H1 (cell line): Measurements from ENCODE around the gene MXI1. TPM values are rescaled to one million over a fixed set of nuclear protein-coding genes. Genes with fewer than 3 reads are reported as not detected.

Experiments
- CTCF ChIA-PET: fragments of 300-600 bp; sonication (Branson Sonifier 250); formaldehyde crosslinking; loops from one replicate; lab custom pipeline; 2021; ENCODE audit not compliant: partially characterized antibody; lab: Charles Lee
- POLR2A ChIA-PET: fragments of 300-600 bp; sonication (Branson Sonifier 250); formaldehyde crosslinking; loops from one replicate; lab custom pipeline; 2021; ENCODE audit warnings: inconsistent platforms; ENCODE audit not compliant: partially characterized antibody; lab: Charles Lee
- DNase-seq, 2 experiments: peaks; one replicate each; pipeline versions ENCODE4 v3.0.0 to v3.0.0-alpha.2; 2010 to 2022; ENCODE audit warnings: low spot score in 2 of 2, low read depth in 1 of 2, mixed read lengths in 1 of 2
- FAIRE-seq: peaks from 2 replicates; lab custom pipeline; 2011; peaks lifted over from hg19 to GRCh38; lab: Jason Lieb, UNC
- H2AFZ ChIP-seq: 2 replicates; pipeline ENCODE4 v1.8.1; 2012; ENCODE audit warnings: low read length, inconsistent platforms
- H2AK5ac ChIP-seq: 2 replicates; pipeline ENCODE4 v1.6.1; 2013; ENCODE audit warnings: low read depth, low read length
- H2BK120ac ChIP-seq: replicated peaks from 2 replicates; pipeline ENCODE3; 2013; ENCODE audit warnings: low read depth, low read length, inconsistent platforms
- H2BK12ac ChIP-seq: 2 replicates; pipeline ENCODE4 v1.6.1; 2013; ENCODE audit warnings: low read depth, low read length
- H2BK15ac ChIP-seq: 2 replicates; pipeline ENCODE4 v1.6.1; 2013; ENCODE audit warnings: low read length
- H2BK20ac ChIP-seq: 2 replicates; pipeline ENCODE4 v1.6.1; 2013; ENCODE audit warnings: low read length
- H2BK5ac ChIP-seq: 2 replicates; pipeline ENCODE4 v1.6.1; 2013; ENCODE audit warnings: low read depth, low read length
- H3K14ac ChIP-seq: 2 replicates; pipeline ENCODE4 v1.6.1; 2013; ENCODE audit warnings: inconsistent platforms; ENCODE audit not compliant: insufficient read length
- H3K18ac ChIP-seq: 2 replicates; pipeline ENCODE4 v1.6.1; 2013; ENCODE audit warnings: low read length; ENCODE audit errors: extremely low read depth
- H3K23ac ChIP-seq: 2 replicates; pipeline ENCODE4 v1.6.1; 2013; ENCODE audit warnings: inconsistent platforms; ENCODE audit not compliant: insufficient read length
- H3K23me2 ChIP-seq: 2 replicates; pipeline ENCODE4 v1.6.1; 2013; ENCODE audit warnings: low read depth, low read length
- H3K27ac ChIP-seq: 2 replicates; pipeline ENCODE4 v1.6.1; 2011; ENCODE audit warnings: low read depth, low read length, inconsistent platforms
- H3K27me3 ChIP-seq, 4 experiments: replicated peaks in 1 of 4; 1 replicate in 1 of 4; 2 replicates in 3 of 4; pipeline versions ENCODE4 v1.6.1 to v1.8.1; 2011 to 2013; ENCODE audit warnings: low read length in 3 of 4, mild to moderate bottlenecking in 3 of 4, inconsistent platforms in 2 of 4, mixed read lengths in 2 of 4, moderate library complexity in 1 of 4; ENCODE audit not compliant: control insufficient read depth in 3 of 4, insufficient read depth in 3 of 4; ENCODE audit errors: extremely low read depth in 1 of 4
- H3K36me3 ChIP-seq, 4 experiments: 2 replicates each; pipeline versions ENCODE4 v1.6.1 to v1.8.1; 2011 to 2013; ENCODE audit warnings: mild to moderate bottlenecking in 4 of 4, low read length in 3 of 4, moderate library complexity in 2 of 4, control low read depth in 1 of 4, inconsistent platforms in 1 of 4; ENCODE audit not compliant: insufficient read depth in 4 of 4, control insufficient read depth in 2 of 4
- H3K4ac ChIP-seq: replicated peaks from 2 replicates; pipeline ENCODE3; 2013; ENCODE audit warnings: low read length, low read depth, mixed read lengths, inconsistent platforms; ENCODE audit not compliant: insufficient read length
- H3K4me1 ChIP-seq, 4 experiments: replicated peaks in 1 of 4; 1 replicate in 1 of 4; 2 replicates in 3 of 4; pipeline versions ENCODE4 v1.6.1 to v1.8.1; 2011 to 2013; ENCODE audit warnings: low read length in 3 of 4, inconsistent platforms in 2 of 4, mixed read lengths in 1 of 4; ENCODE audit not compliant: insufficient read depth in 4 of 4, control insufficient read depth in 3 of 4
- H3K4me2 ChIP-seq, 2 experiments: 2 replicates each; pipeline versions ENCODE4 v1.6.1 to v1.8.1; 2011 to 2013; ENCODE audit warnings: low read depth in 2 of 2, low read length in 2 of 2, control low read depth in 1 of 2, inconsistent platforms in 1 of 2, mild to moderate bottlenecking in 1 of 2; ENCODE audit not compliant: insufficient read depth in 1 of 2
- H3K4me3 ChIP-seq, 4 experiments: fragments of 200-600, 300-600 bp in 1 of 4; sonication (generic), shearing (Covaris generic), sonication (Bioruptor Twin) in 1 of 4; 2 replicates each; pipeline versions ENCODE4 v1.5.1 to v1.8.1; 2011 to 2016; ENCODE audit warnings: low read length in 4 of 4, low read depth in 3 of 4, control low read depth in 2 of 4, inconsistent platforms in 2 of 4, mild to moderate bottlenecking in 2 of 4, mixed read lengths in 1 of 4, moderate library complexity in 1 of 4; ENCODE audit not compliant: insufficient read depth in 2 of 4; ENCODE audit errors: extremely low read depth in 1 of 4
- H3K56ac ChIP-seq: replicated peaks from 2 replicates; pipeline ENCODE3; 2013; ENCODE audit warnings: low read depth, mild to moderate bottlenecking, mixed read lengths, low read length, inconsistent platforms; ENCODE audit not compliant: insufficient read length
- H3K79me1 ChIP-seq: 2 replicates; pipeline ENCODE4 v1.6.1; 2013; ENCODE audit warnings: low read depth, low read length, control low read depth
- H3K79me2 ChIP-seq, 2 experiments: 2 replicates each; pipeline versions ENCODE4 v1.6.1 to v1.8.1; 2012 to 2013; ENCODE audit warnings: low read length in 2 of 2, mild to moderate bottlenecking in 2 of 2, inconsistent platforms in 1 of 2; ENCODE audit not compliant: insufficient read depth in 2 of 2, control insufficient read depth in 1 of 2
- H3K9ac ChIP-seq, 4 experiments: replicated peaks in 1 of 4; 1 replicate in 1 of 4; 2 replicates in 3 of 4; pipeline versions ENCODE4 v1.6.1 to v1.8.1; 2011 to 2013; ENCODE audit warnings: low read depth in 3 of 4, low read length in 3 of 4, control low read depth in 2 of 4, mild to moderate bottlenecking in 2 of 4, moderate library complexity in 2 of 4, inconsistent platforms in 1 of 4; ENCODE audit errors: extremely low read depth in 1 of 4
- H3K9me3 ChIP-seq, 2 experiments: 2 replicates each; pipeline versions ENCODE4 v1.6.1 to v1.8.1; 2012 to 2013; ENCODE audit warnings: mild to moderate bottlenecking in 2 of 2, moderate library complexity in 2 of 2, control low read depth in 1 of 2, inconsistent platforms in 1 of 2, low read depth in 1 of 2, low read length in 1 of 2, mixed read lengths in 1 of 2; ENCODE audit not compliant: insufficient read depth in 2 of 2
- H4K20me1 ChIP-seq, 2 experiments: replicated peaks in 1 of 2; 2 replicates each; pipeline versions ENCODE3 to v1.8.1; 2011 to 2013; ENCODE audit warnings: inconsistent platforms in 2 of 2, low read length in 2 of 2, mild to moderate bottlenecking in 1 of 2; ENCODE audit not compliant: insufficient read depth in 2 of 2, control insufficient read depth in 1 of 2
- H4K5ac ChIP-seq: 2 replicates; pipeline ENCODE4 v1.6.1; 2013; ENCODE audit warnings: low read length, low read depth, mixed read lengths, inconsistent platforms; ENCODE audit not compliant: insufficient read length
- H4K8ac ChIP-seq: 2 replicates; pipeline ENCODE4 v1.8.0; 2013; ENCODE audit warnings: mild to moderate bottlenecking, moderate library complexity, low read length, inconsistent platforms; ENCODE audit not compliant: insufficient read depth; ENCODE audit errors: extremely low read depth
- H4K91ac ChIP-seq: replicated peaks from 2 replicates; pipeline ENCODE3; 2013; ENCODE audit warnings: low read length, mixed read lengths, inconsistent platforms; ENCODE audit not compliant: insufficient read length
- FOSL1 ChIP-seq: IDR thresholded peaks from 2 replicates; pipeline ENCODE4 v1.6.1; 2011; ENCODE audit warnings: mild to moderate bottlenecking, low read depth, low read length, moderate library complexity; ENCODE audit not compliant: insufficient read depth
- WGBS, 2 experiments: shearing (Covaris generic) in 1 of 2; methylation state at CpG; one replicate each; pipeline versions ENCODE4 v1.1.6 to v1.1.7; 2013 to 2015; ENCODE audit warnings: low lambda C conversion rate in 2 of 2, mixed read lengths in 2 of 2, inconsistent platforms in 1 of 2, low coverage in 1 of 2, missing lambda C conversion rate in 1 of 2; ENCODE audit not compliant: insufficient replicate concordance in 2 of 2, insufficient coverage in 1 of 2, insufficient read length in 1 of 2; ENCODE audit errors: extremely low coverage in 1 of 2, missing lambda C conversion rate in 1 of 2; 5-methylcytosine and 5-hydroxymethylcytosine counted together
- polyA plus RNA-seq, 7 experiments: library from polyadenylated mRNA; depleted of rRNA in 3 of 7; stranded (reverse) in 5 of 7; unstranded in 2 of 7; fragments of >200 nt in 5 of 7; fragments of 200-250 nt in 2 of 7; gene quantifications; 1 replicate in 5 of 7; 2 replicates in 1 of 7; 4 replicates in 1 of 7; pipeline versions ENCODE4 v1.2.1 to v1.2.3, GENCODE V29; 2011 to 2013; ENCODE audit warnings: missing spikeins in 2 of 7, mixed read lengths in 2 of 7
- total RNA-seq: library from RNA; stranded (reverse); fragmentation: NEBNext Ultra II Directional; extraction: Animal tissue kit (Norgen Biotek cat#: 25700); gene quantifications from 2 replicates; pipeline ENCODE4 v1.2.1, GENCODE V29; 2021

The MXI1 gene
- total and polyA plus RNA-seq, 2 of the 8 experiments (the other 6 are each of a cell fraction or from before 2014, with no cell fraction given): 5.7 to 8.8 TPM

GRCh38 chr10:110307805-110308204, 100.4 kb downstream of the MXI1 start:
- no peaks in the 10 kb centered on the region for H3K79me1 ChIP-seq
- no peak overlapping the region for H3K9ac ChIP-seq
- no peak overlapping the region for H3K56ac ChIP-seq
- H4K91ac ChIP-seq: no peak overlapping the region
- no peak overlapping the region for H3K18ac ChIP-seq
- H2AFZ ChIP-seq: no peak overlapping the region
- no peak overlapping the region for H3K4ac ChIP-seq
- H2BK5ac ChIP-seq: no peak overlapping the region
- H2BK120ac ChIP-seq: no peak overlapping the region
- H3K9me3 ChIP-seq: no peaks in the 10 kb centered on the region
- peaks cover 3 to 17% of the 10 kb centered on the region in 2 experiments; a peak in 3 of 4 replicates for H3K79me2 ChIP-seq
- peaks cover 3% of the 10 kb centered on the region in 2 experiments for H4K20me1 ChIP-seq
- no peak overlapping the region for H2BK15ac ChIP-seq
- 0 out of 2 replicates have a peak, but pooled peaks cover 2% of the 10 kb centered on the region for H3K23me2 ChIP-seq
- no peak overlapping the region for H3K4me3 ChIP-seq
- H3K23ac ChIP-seq: no peak overlapping the region
- DNase-seq (no peak), FAIRE-seq (no peak)
- H3K27ac ChIP-seq: no peak overlapping the region
- no peak for TF ChIP-seq FOSL1
- peaks cover 0 to 6% (median 2%) of the 10 kb centered on the region in 4 experiments; a peak in 2 of 8 replicates for H3K36me3 ChIP-seq
- H3K4me1 ChIP-seq: peaks cover 0 to 3% (median 0%) of the 10 kb centered on the region in 4 experiments; a peak in 1 of 7 replicates
- no peak overlapping the region for H3K14ac ChIP-seq
- no peak overlapping the region for H2AK5ac ChIP-seq
- H4K8ac ChIP-seq: no peak overlapping the region
- H3K4me2 ChIP-seq: no peak overlapping the region
- POLR2A ChIA-PET: interaction anchor here (0.6 to 2.5 kb wide), 5 partner anchors 20 to 326 kb away, joined by 3 to 7 read pairs (median 4); partner anchors contain the start of gene SMC3
- no peaks in the 10 kb centered on the region for H3K27me3 ChIP-seq
- 85% methylated on average over 4 of the region's 4 CpGs; no CpG with 5 or more reads in 1 of the 2 experiments for WGBS, 2 experiments
- H4K5ac ChIP-seq: no peak overlapping the region
- no peak overlapping the region for H2BK12ac ChIP-seq
- H2BK20ac ChIP-seq: no peak overlapping the region
- CTCF ChIA-PET: interaction anchor here (0.6 to 4.7 kb wide), 14 partner anchors 15 to 586 kb away, joined by 3 to 41 read pairs (median 6); no protein-coding TSS in a partner anchor
